Hematopoietic multipotent progenitor cell (in vitro differentiated cells): ENCODE data around the gene ERN2. TPM values are rescaled to one million over a fixed set of nuclear protein-coding genes. Genes with fewer than 3 reads are reported as not detected.

Experiments used
- DNase-seq, 3 donors: peaks; one replicate each; pipeline ENCODE4 v3.0.0-alpha.2; 2011 to 2015; ENCODE audit warnings: low read depth in 2 of 3, low spot score in 2 of 3
- total RNA-seq: library from RNA; depleted of rRNA; stranded (reverse); fragments of >200 nt; gene quantifications from one replicate; pipeline ENCODE4 v1.2.3, GENCODE V29; 2012

Gene ERN2
- total RNA-seq, 1 donor, result 0.54 TPM

GRCh38 chr16:23690771-23691482 is 22.1 kb downstream of the ERN2 start:
- no peak for DNase-seq

- DNase-seq, result no peak
Measured at GRCh38 chr16:23689442-23690187, 23.4 kb downstream of the ERN2 start.

- no peak for DNase-seq
Measured at GRCh38 chr16:23687034-23687808, 25.8 kb downstream of the ERN2 start.

GRCh38 chr16:23683487-23683886 is 29.5 kb downstream of the ERN2 start:
- DNase-seq, result no peak

- no peak for DNase-seq
Measured at GRCh38 chr16:23682181-23682580, 30.8 kb downstream of the ERN2 start.

- no peak for DNase-seq
Measured at GRCh38 chr16:23679986-23680336, 33.1 kb downstream of the ERN2 start.

GRCh38 chr16:23679274-23679985 is 33.6 kb downstream of the ERN2 start:
- DNase-seq, result peak in 2 of 3 donors; percentile 55 to 56

- peak; percentile 24 to 75 (median 65) for DNase-seq
Measured at GRCh38 chr16:23678430-23679273, 34.4 kb downstream of the ERN2 start, which contains the start of gene PLK1. Gene PLK1 (plus strand): TSS chr16:23678889. CDS start chr16:23678933, 44 bp downstream.

- DNase-seq, result no peak
Measured at GRCh38 chr16:23676924-23677480, 36.0 kb downstream of the ERN2 start.

- DNase-seq, result no peak
Measured at GRCh38 chr16:23673971-23674614, 38.9 kb downstream of the ERN2 start.

GRCh38 chr16:23670137-23670776 is 42.8 kb downstream of the ERN2 start:
- DNase-seq, result no peak

- no peak for DNase-seq
Measured at GRCh38 chr16:23668873-23669272, 44.1 kb downstream of the ERN2 start.

- DNase-seq, result no peak
Measured at GRCh38 chr16:23668225-23668624, 44.8 kb downstream of the ERN2 start.

GRCh38 chr16:23667355-23667659 is 45.7 kb downstream of the ERN2 start:
- DNase-seq, result no peak

GRCh38 chr16:23666571-23667354 is 46.3 kb downstream of the ERN2 start:
- DNase-seq, result no peak

GRCh38 chr16:23663918-23664317 is 49.1 kb downstream of the ERN2 start:
- no peak for DNase-seq

GRCh38 chr16:23651943-23652468 is 61.0 kb downstream of the ERN2 start:
- no peak for DNase-seq
